K562 (cell line): ENCODE results near the gene NLK. TPM values are rescaled to one million over a fixed set of nuclear protein-coding genes. Genes with fewer than 3 reads are reported as not detected.

Experiments
- ATAC-seq: fragments of 200-7000 bp; cut with Tn5 transposase; 3 replicates; pipeline ENCODE4 v1.9.1; 2020; ENCODE audit warnings: moderate library complexity
- BruUV-seq: library from RNA; stranded (reverse); fragments of 400-500 nt; replicated peaks from 2 replicates; lab custom pipeline; 2021; lab: Mats Ljungman, UMichigan
- CTCF ChIA-PET: fragments of 300-600 bp; formaldehyde crosslinking; extraction: SDS; loops from one replicate; lab custom pipeline; 2021; ENCODE audit warnings: low intra/inter-chr PET ratio; lab: Yijun Ruan, JAX
- POLR2A ChIA-PET: fragments of 300-600, 350-650 bp; sonication (Branson Sonifier 250); formaldehyde crosslinking; extraction: SDS; loops from one replicate; lab custom pipeline; 2021; ENCODE audit warnings: antibody characterized with exemption, inconsistent platforms; lab: Yijun Ruan, JAX
- DNase-seq, 4 experiments: peaks; one replicate each; pipeline versions ENCODE4 v3.0.0 to v3.0.0-alpha.2; 2011 to 2018; ENCODE audit warnings: low spot score in 3 of 4, mixed read lengths in 3 of 4; ENCODE audit errors: extremely low read depth in 1 of 4
- FAIRE-seq: peaks from 2 replicates; lab custom pipeline; 2011; peaks lifted over from hg19 to GRCh38; lab: Jason Lieb, UNC
- H2AFZ ChIP-seq: 2 replicates; pipeline ENCODE4 v1.6.0; 2011; ENCODE audit warnings: low read depth, low read length, control low read depth, inconsistent platforms
- H3K27ac ChIP-seq: fragments of 200-600 bp; 3 replicates; pipeline ENCODE4 v1.8.0; 2011; ENCODE audit warnings: low read depth, mild to moderate bottlenecking, control low read depth, inconsistent platforms, low read length, moderate library complexity, mixed read lengths; ENCODE audit errors: extremely low read depth
- H3K27me3 ChIP-seq, 2 experiments: fragments of 300-600 bp in 1 of 2; 2 replicates in 1 of 2; 3 replicates in 1 of 2; pipeline versions ENCODE4 v1.6.0 to v1.8.0; 2011; ENCODE audit warnings: inconsistent platforms in 2 of 2, low read length in 2 of 2, mild to moderate bottlenecking in 1 of 2, mixed read lengths in 1 of 2, moderate library complexity in 1 of 2; ENCODE audit not compliant: control insufficient read depth in 2 of 2, insufficient read depth in 2 of 2
- H3K36me3 ChIP-seq: fragments of 300-600 bp; 3 replicates; pipeline ENCODE4 v1.8.0; 2011; ENCODE audit warnings: mild to moderate bottlenecking, low read length, inconsistent platforms; ENCODE audit not compliant: control insufficient read depth, insufficient read depth
- H3K4me1 ChIP-seq, 2 experiments: fragments of 200-600 bp in 1 of 2; replicated peaks in 1 of 2; 2 replicates in 1 of 2; 3 replicates in 1 of 2; pipeline versions ENCODE4 v1.5.1 to v1.8.0; 2011; ENCODE audit warnings: inconsistent platforms in 2 of 2, low read length in 2 of 2, mild to moderate bottlenecking in 1 of 2, mixed read lengths in 1 of 2, moderate library complexity in 1 of 2; ENCODE audit not compliant: control insufficient read depth in 2 of 2, insufficient read depth in 2 of 2
- H3K4me2 ChIP-seq: 2 replicates; pipeline ENCODE4 v1.6.1; 2011; ENCODE audit warnings: low read length, control low read depth, inconsistent platforms, mixed read lengths; ENCODE audit not compliant: insufficient read depth
- H3K4me3 ChIP-seq: fragments of 200-600 bp; sonication (generic), shearing (Covaris generic); 2 replicates; pipeline ENCODE4 v1.5.1; 2016; ENCODE audit warnings: control low read depth, inconsistent platforms
- H3K79me2 ChIP-seq: fragments of 200-600 bp; 3 replicates; pipeline ENCODE4 v1.8.0; 2011; ENCODE audit warnings: low read length, inconsistent platforms; ENCODE audit not compliant: control insufficient read depth, insufficient read depth
- H3K9ac ChIP-seq, 2 experiments: 2 replicates each; pipeline versions ENCODE4 v1.6.0 to v1.6.1; 2011; ENCODE audit warnings: low read depth in 2 of 2, low read length in 2 of 2, control low read depth in 1 of 2, inconsistent platforms in 1 of 2, mild to moderate bottlenecking in 1 of 2, mixed read lengths in 1 of 2; ENCODE audit not compliant: insufficient read depth in 1 of 2
- H3K9me1 ChIP-seq: one replicate; pipeline ENCODE4 v1.6.0; 2011; ENCODE audit warnings: inconsistent platforms, mild to moderate bottlenecking, low read length, moderate library complexity; ENCODE audit not compliant: control insufficient read depth, insufficient read depth
- H3K9me3 ChIP-seq: replicated peaks from 2 replicates; pipeline ENCODE4 v1.5.1; 2011; ENCODE audit warnings: low read depth, low read length, inconsistent platforms; ENCODE audit not compliant: control insufficient read depth, insufficient read depth
- H4K20me1 ChIP-seq: replicated peaks from 2 replicates; pipeline ENCODE4 v1.6.1; 2011; ENCODE audit warnings: low read length, inconsistent platforms, mixed read lengths; ENCODE audit not compliant: control insufficient read depth, insufficient read depth
- ARID1B ChIP-seq: fragments of 450-650 bp; IDR thresholded peaks from 2 replicates; pipeline ENCODE4 v1.6.1; 2016; ENCODE audit warnings: antibody characterized with exemption, mild to moderate bottlenecking, inconsistent platforms
- ELF1 ChIP-seq: fragments of 200-800 bp; sonication (Bioruptor generic); IDR thresholded peaks from 2 replicates; pipeline ENCODE4 v1.6.1; 2016; ENCODE audit warnings: missing genetic modification characterization, missing compliant biosample characterization
- HINFP ChIP-seq: fragments of 450-650 bp; conservative IDR thresholded peaks from 2 replicates; pipeline ENCODE4 v1.6.1; 2016; ENCODE audit warnings: missing genetic modification characterization, low read depth, mild to moderate bottlenecking, control low read depth, missing compliant biosample characterization
- NEUROD1 ChIP-seq: fragments of 150-350 bp; IDR thresholded peaks from 2 replicates; pipeline ENCODE4 v1.6.1; 2014; ENCODE audit warnings: borderline replicate concordance, low read length, low read depth; ENCODE audit not compliant: partially characterized antibody
- TAL1 ChIP-seq: fragments of 450-650 bp; IDR thresholded peaks from 2 replicates; pipeline ENCODE4 v1.6.1; 2016; ENCODE audit warnings: mild to moderate bottlenecking
- TCF3 ChIP-seq: sonication (generic); formaldehyde crosslinking; IDR thresholded peaks from 2 replicates; pipeline ENCODE4 v1.4.0; 2020; ENCODE audit warnings: mild to moderate bottlenecking, missing genetic modification reagents
- TEAD4 ChIP-seq, 2 experiments: sonication (generic) in 1 of 2; formaldehyde crosslinking in 1 of 2; IDR thresholded peaks; 2 replicates each; pipeline versions ENCODE4 v1.6.1 to v1.8.0; 2012 to 2022; ENCODE audit warnings: borderline replicate concordance in 1 of 2, inconsistent platforms in 1 of 2, low read length in 1 of 2, mild to moderate bottlenecking in 1 of 2, missing genetic modification reagents in 1 of 2
- THRAP3 ChIP-seq: fragments of 450-650 bp; IDR thresholded peaks from 2 replicates; pipeline ENCODE4 v1.6.1; 2016; ENCODE audit warnings: mild to moderate bottlenecking, inconsistent platforms, borderline replicate concordance
- ZFP30 ChIP-seq: fragments of 250-450 bp; sonication (Bioruptor Pico); IDR thresholded peaks from 2 replicates; pipeline ENCODE4 v1.8.0; 2022; ENCODE audit warnings: moderate library complexity, mild to moderate bottlenecking, inconsistent platforms, borderline replicate concordance
- ZNF140 ChIP-seq: fragments of 250-450 bp; sonication (Bioruptor Pico); IDR thresholded peaks from 2 replicates; pipeline ENCODE4 v1.8.0; 2021; ENCODE audit warnings: moderate library complexity, mild to moderate bottlenecking, inconsistent platforms
- ZNF79 ChIP-seq: fragments of 250-450 bp; sonication (Bioruptor Pico); IDR thresholded peaks from 2 replicates; pipeline ENCODE4 v1.4.0; 2020; ENCODE audit warnings: low read depth, mild to moderate bottlenecking, moderate library complexity
- WGBS: fragments of 100-300 bp; shearing (Covaris generic); methylation state at CpG from one replicate; pipeline ENCODE4 v1.1.6; 2016; ENCODE audit warnings: low coverage, mixed read lengths; ENCODE audit not compliant: insufficient coverage; ENCODE audit errors: missing lambda C conversion rate; 5-methylcytosine and 5-hydroxymethylcytosine counted together
- in situ Hi-C: fragments of 300-500 bp; cut with MboI; formaldehyde crosslinking; loops from 4 replicates; pipeline ENCODE4 v1.15.0; 2018; ENCODE audit warnings: inconsistent platforms, mixed read lengths
- intact Hi-C: fragments of 100-400 bp; cut with micrococcal nuclease; formaldehyde crosslinking; loops from 2 replicates; pipeline ENCODE4 v1.14.2; 2022
- polyA plus RNA-seq, 8 experiments: library from polyadenylated mRNA; depleted of rRNA in 4 of 8; stranded (reverse) in 5 of 8; unstranded in 3 of 8; fragments of >200 nt; fragmentation: Nextera tagmentation in 2 of 8; fragmentation: Illumina TruSeq in 1 of 8; extraction: Ambion mirVana in 2 of 8; extraction: Trizol in 1 of 8; gene quantifications; 2 replicates each; pipeline versions ENCODE4 v1.2.1 to v1.2.3, GENCODE V29; 2011 to 2014; ENCODE audit warnings: inconsistent platforms in 1 of 8, missing spikeins in 1 of 8
- total RNA-seq, 7 experiments: library from RNA; depleted of rRNA in 6 of 7; stranded (reverse); fragments of >200 nt in 6 of 7; fragmentation: Illumina TruSeq in 2 of 7; extraction: Trizol in 2 of 7; gene quantifications; 2 replicates each; pipeline versions ENCODE4 v1.2.1 to v1.2.3, GENCODE V29; 2011 to 2021; ENCODE audit warnings: low replicate concordance in 1 of 7
- TF ChIP-seq, protein P1 (sequence below): fragments of 150-350 bp; IDR thresholded peaks from 2 replicates; pipeline ENCODE4 v1.6.1; 2014; ENCODE audit warnings: low read depth, mild to moderate bottlenecking, low read length, borderline replicate concordance

The NLK gene
- total and polyA plus RNA-seq, 9 of the 15 experiments (the other 6 are each of a cell fraction or from before 2014, with no cell fraction given) = 10.9 to 59.6 (median 26.7) TPM

DNA sequence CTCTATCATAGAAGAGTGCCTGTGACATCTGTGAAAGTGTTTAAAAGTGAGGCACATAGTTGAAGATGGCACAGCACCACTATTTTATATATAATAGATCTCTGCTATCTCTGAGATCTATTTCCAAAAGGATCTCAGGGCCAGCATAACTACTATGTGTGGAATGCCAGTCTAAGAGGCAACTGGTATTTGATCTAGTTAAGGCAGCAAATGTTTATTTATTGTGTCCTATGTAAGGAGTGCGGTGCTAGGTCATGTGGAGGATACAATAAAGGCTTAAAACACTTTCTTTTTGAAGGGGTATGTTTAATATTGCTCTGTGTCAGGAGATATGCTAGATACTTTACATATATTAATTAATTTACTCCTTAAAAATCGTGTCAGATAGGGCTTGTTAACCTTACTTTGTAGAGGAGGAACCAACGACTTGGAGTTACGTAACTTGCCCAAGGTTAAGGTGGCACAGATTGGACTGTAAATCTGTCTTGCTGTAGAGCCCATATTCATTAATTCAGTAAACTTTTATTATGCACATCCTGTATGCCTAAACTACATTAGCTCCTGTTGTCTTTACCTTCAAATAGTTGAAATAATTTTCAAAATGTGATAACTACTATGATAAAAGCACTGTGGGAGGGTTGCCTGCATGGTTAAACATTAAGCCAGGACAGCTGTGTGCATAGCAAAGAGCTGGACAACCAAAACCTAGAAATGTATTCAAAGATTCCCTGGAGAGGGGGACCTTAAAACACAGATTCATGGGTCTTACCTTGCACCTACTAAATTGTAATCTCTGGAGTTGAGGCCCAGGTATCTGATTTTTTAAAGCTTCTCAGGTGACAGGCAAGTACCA lies 83.3 kb downstream of the NLK start (continued):
- TF ChIP-seq THRAP3 (no peak), ELF1 (tag) (no peak), ZNF79 (CRISPR knock-in tag) (no peak)
- TF ChIP-seq, protein P1, sequence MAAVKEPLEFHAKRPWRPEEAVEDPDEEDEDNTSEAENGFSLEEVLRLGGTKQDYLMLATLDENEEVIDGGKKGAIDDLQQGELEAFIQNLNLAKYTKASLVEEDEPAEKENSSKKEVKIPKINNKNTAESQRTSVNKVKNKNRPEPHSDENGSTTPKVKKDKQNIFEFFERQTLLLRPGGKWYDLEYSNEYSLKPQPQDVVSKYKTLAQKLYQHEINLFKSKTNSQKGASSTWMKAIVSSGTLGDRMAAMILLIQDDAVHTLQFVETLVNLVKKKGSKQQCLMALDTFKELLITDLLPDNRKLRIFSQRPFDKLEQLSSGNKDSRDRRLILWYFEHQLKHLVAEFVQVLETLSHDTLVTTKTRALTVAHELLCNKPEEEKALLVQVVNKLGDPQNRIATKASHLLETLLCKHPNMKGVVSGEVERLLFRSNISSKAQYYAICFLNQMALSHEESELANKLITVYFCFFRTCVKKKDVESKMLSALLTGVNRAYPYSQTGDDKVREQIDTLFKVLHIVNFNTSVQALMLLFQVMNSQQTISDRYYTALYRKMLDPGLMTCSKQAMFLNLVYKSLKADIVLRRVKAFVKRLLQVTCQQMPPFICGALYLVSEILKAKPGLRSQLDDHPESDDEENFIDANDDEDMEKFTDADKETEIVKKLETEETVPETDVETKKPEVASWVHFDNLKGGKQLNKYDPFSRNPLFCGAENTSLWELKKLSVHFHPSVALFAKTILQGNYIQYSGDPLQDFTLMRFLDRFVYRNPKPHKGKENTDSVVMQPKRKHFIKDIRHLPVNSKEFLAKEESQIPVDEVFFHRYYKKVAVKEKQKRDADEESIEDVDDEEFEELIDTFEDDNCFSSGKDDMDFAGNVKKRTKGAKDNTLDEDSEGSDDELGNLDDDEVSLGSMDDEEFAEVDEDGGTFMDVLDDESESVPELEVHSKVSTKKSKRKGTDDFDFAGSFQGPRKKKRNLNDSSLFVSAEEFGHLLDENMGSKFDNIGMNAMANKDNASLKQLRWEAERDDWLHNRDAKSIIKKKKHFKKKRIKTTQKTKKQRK = no peak

DNA sequence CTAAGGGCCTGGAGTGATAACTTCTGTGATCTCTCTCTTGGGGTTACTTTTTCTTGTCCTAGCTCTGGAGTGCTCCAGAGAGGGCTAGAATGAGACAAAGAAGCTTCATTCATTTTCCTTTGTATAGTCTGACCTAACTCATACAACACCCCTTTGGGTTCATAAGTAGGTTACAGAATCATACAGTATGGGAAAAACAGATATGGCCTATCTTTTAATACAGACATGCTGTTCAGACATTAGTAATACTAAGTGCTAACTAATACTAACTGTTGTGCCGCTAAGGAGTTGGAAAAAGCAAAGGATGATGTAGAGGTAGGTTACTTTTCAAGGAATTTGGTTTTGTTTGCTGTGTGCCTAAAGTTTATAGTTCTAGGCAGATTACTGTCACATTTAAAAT lies 84.7 kb downstream of the NLK start:
- WGBS = 31% methylated on average over 1 of the region's 1 CpG
- CTCF ChIA-PET = no interaction called here
- ATAC-seq = no peak; the same call in 2 of the 3 replicates

More for the DNA sequence above, 84.7 kb downstream of the NLK start:
- intact Hi-C loops (no loop called here), in situ Hi-C loops (no loop called here)
- Histone ChIP-seq H3K4me3 (no peak overlapping the region), H3K79me2 (no peaks in the 10 kb centered on the region), H2AFZ (no peak overlapping the region), H4K20me1 (no peaks in the 10 kb centered on the region), H3K4me2 (no peak overlapping the region), H3K9ac (no peak overlapping the region), H3K4me1 (no peaks in the 10 kb centered on the region; a peak in 2 of 5 replicates), H3K9me1 (no peaks in the 10 kb centered on the region), H3K27ac (no peak overlapping the region), H3K27me3 (no peaks in the 10 kb centered on the region), H3K36me3 (peaks cover 29% of the 10 kb centered on the region), H3K9me3 (no peaks in the 10 kb centered on the region)
- no peak for FAIRE-seq
- POLR2A ChIA-PET = no interaction called here
- no peak for TF ChIP-seq ZNF140 (CRISPR knock-in tag)
- peak; percentile 37; the same call in 1 of the 2 replicates for TF ChIP-seq TEAD4 (IDR thresholded peaks at IDR 0.05; ENCODE audit: low read length)
- TF ChIP-seq TEAD4 (CRISPR knock-in tag; IDR thresholded peaks at IDR 0.05; ENCODE audit: borderline replicate concordance) = no peak
- TF ChIP-seq HINFP = no peak
- no peak for TF ChIP-seq NEUROD1
- TF ChIP-seq TAL1 = peak; percentile 50; the same call in 1 of the 2 replicates
- TF ChIP-seq TCF3 = peak; percentile 30; the same call in 1 of the 2 replicates
- TF ChIP-seq ARID1B = peak; percentile 19; the same call in 1 of the 2 replicates
- no peak for TF ChIP-seq ZFP30
- peak in 2 of 4 experiments; percentile 17 to 27 for DNase-seq
- BruUV-seq = no TSS peak
